Uterine smooth muscle cell (primary cell): ENCODE results near the gene FAM98B. TPM values are rescaled to one million over a fixed set of nuclear protein-coding genes. Genes with fewer than 3 reads are reported as not detected.

Source experiments
- total RNA-seq: library from RNA; depleted of rRNA; stranded (reverse); fragments of >200 nt; gene quantifications from 2 replicates; pipeline ENCODE4 v1.2.3, GENCODE V29; 2014

The FAM98B gene
- 8.1 and 11.0 TPM in 2 replicates for total RNA-seq

DNA sequence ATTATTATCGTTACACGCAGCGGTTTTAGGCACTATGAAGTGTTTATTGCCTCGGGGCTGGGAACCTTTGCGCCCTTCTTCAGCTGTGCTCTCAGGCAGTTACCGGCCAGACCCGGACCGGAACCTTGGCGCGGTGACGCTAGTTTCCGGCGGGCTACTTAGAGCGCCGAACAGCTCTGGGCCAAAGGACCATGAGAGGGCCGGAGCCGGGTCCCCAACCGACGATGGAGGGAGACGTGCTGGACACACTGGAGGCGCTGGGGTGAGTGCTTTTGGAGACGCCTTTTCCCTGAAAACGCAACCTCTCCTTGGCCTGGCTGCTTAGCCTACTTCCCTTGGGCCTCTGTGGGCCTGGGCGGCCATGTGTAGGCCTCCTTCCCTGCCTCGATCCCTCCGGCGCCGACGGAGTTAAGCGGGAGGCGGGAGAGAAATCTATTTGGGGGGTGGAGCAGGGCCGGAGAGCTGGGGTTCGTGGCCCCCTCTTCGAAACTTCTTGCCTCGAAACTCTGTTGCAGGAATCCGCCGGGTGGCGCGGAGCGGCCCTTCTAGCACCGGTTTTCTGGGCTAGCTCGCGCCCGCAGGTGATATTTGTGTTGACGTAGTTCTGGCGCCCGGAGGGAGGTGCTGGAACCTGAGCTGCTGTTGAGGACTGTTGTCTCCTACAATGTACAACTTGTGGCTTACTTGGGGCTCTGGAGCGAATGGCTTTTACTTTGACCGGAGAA is at the start of gene FAM98B:
TSS of gene FAM98B (plus strand) at position 157 of the 725 bp plus-strand sequence. CDS start at position 192, 35 bp downstream.

Other genes with a start within 250 kb of the FAM98B start
- 47.0 and 56.8 TPM in 2 replicates for gene SPRED1, start 201.3 kb upstream of the FAM98B start, total RNA-seq
- gene RASGRP1, start 110.7 kb downstream of the FAM98B start, total RNA-seq: 0.12 and 0.22 TPM in 2 replicates